Measurements from ENCODE around the gene TTYH3.

- no peak for TF ChIP-seq CTCF (IDR thresholded peaks at IDR 0.05)
- no peak for TF ChIP-seq POLR2A (IDR thresholded peaks at IDR 0.05)
Observed at GRCh38 chr7:2585446-2585845, 46.3 kb upstream of the TTYH3 start.
